NCI-H748 (cell line): ENCODE results near the gene ETNK2.
"Not testable (repeated sequence)": the region's sequence is repeated elsewhere in the genome, so short reads cannot be mapped to it uniquely, and the experiment has no call there.

Experiments
- DNase-seq: peaks from one replicate; lab custom pipeline; 2025; ENCODE audit not compliant: unreplicated experiment; lab: John Stamatoyannopoulos, UW

Gene ETNK2

GRCh38 chr1:204102739-204103430, 49.0 kb downstream of the ETNK2 start:
- no peak for DNase-seq

GRCh38 chr1:204102029-204102611, 49.7 kb downstream of the ETNK2 start:
- peak; percentile 46 for DNase-seq

GRCh38 chr1:204099754-204100153, 52.1 kb downstream of the ETNK2 start:
- DNase-seq: not testable (repeated sequence)

GRCh38 chr1:204098683-204099082, 53.2 kb downstream of the ETNK2 start:
- no peak for DNase-seq

- no peak for DNase-seq
Observed at GRCh38 chr1:204096931-204097330, 54.9 kb downstream of the ETNK2 start.

- peak; percentile 5 for DNase-seq
Observed at GRCh38 chr1:204094856-204095634, 56.8 kb downstream of the ETNK2 start.

- DNase-seq: no peak
Observed at GRCh38 chr1:204094313-204094729, 57.5 kb downstream of the ETNK2 start.

GRCh38 chr1:204093781-204094180, 58.1 kb downstream of the ETNK2 start:
- DNase-seq: peak; percentile 28

- peak; percentile 51 for DNase-seq
Observed at GRCh38 chr1:204093421-204093717, 58.5 kb downstream of the ETNK2 start.

GRCh38 chr1:204092632-204093420, 59.0 kb downstream of the ETNK2 start:
- no peak for DNase-seq

- no peak for DNase-seq
Observed at GRCh38 chr1:204091787-204092312, 60.0 kb downstream of the ETNK2 start.

- DNase-seq: no peak
Observed at GRCh38 chr1:204091066-204091465, 60.8 kb downstream of the ETNK2 start.

- DNase-seq: not testable (repeated sequence)
Observed at GRCh38 chr1:204090132-204090531, 61.7 kb downstream of the ETNK2 start.

GRCh38 chr1:204089044-204089751, 62.6 kb downstream of the ETNK2 start:
- DNase-seq: no peak

GRCh38 chr1:204088596-204088995, 63.2 kb downstream of the ETNK2 start:
- DNase-seq: no peak

- no peak for DNase-seq
Observed at GRCh38 chr1:204087893-204088528, 63.8 kb downstream of the ETNK2 start.

GRCh38 chr1:204087181-204087892, 64.5 kb downstream of the ETNK2 start:
- no peak for DNase-seq

- DNase-seq: no peak
Observed at GRCh38 chr1:204085876-204086275, 66.0 kb downstream of the ETNK2 start.

GRCh38 chr1:204084247-204084772, 67.5 kb downstream of the ETNK2 start:
- DNase-seq: peak; percentile 97
